Globus pallidus (tissue), 1 donor: ENCODE results near the gene CDCA4.
"Not testable (repeated sequence)": the region's sequence is repeated elsewhere in the genome, so short reads cannot be mapped to it uniquely, and the experiment has no call there.

ENCODE experiments used
- DNase-seq: peaks from one replicate; pipeline ENCODE4 v3.0.0-alpha.2; 2015; ENCODE audit warnings: low spot score

The CDCA4 gene

GRCh38 chr14:105033412-105033900, 12.6 kb upstream of the CDCA4 start:
- DNase-seq = not testable (repeated sequence)

GRCh38 chr14:105032451-105032901, 11.6 kb upstream of the CDCA4 start:
- DNase-seq = not testable (repeated sequence)

- DNase-seq = no peak
Observed at GRCh38 chr14:105030836-105031396, 10.0 kb upstream of the CDCA4 start.

- DNase-seq = no peak
Observed at GRCh38 chr14:105030194-105030593, 9.3 kb upstream of the CDCA4 start.

- no peak for DNase-seq
Observed at GRCh38 chr14:105029402-105029801, 8.5 kb upstream of the CDCA4 start.

- DNase-seq = no peak
Observed at GRCh38 chr14:105028251-105028927, 7.5 kb upstream of the CDCA4 start.

GRCh38 chr14:105027718-105028117, 6.8 kb upstream of the CDCA4 start:
- not testable (repeated sequence) for DNase-seq

- DNase-seq = no peak
Observed at GRCh38 chr14:105026802-105027563, 6.1 kb upstream of the CDCA4 start.

- DNase-seq = no peak
Observed at GRCh38 chr14:105026033-105026785, 5.3 kb upstream of the CDCA4 start.

GRCh38 chr14:105025429-105025828, 4.5 kb upstream of the CDCA4 start:
- no peak for DNase-seq

- no peak for DNase-seq
Observed at GRCh38 chr14:105023791-105024480, 3.1 kb upstream of the CDCA4 start.

GRCh38 chr14:105023144-105023543, 2.3 kb upstream of the CDCA4 start:
- DNase-seq = no peak

- DNase-seq = no peak
Observed at GRCh38 chr14:105022276-105022670, 1.4 kb upstream of the CDCA4 start.

- DNase-seq = no peak
Observed at GRCh38 chr14:105021656-105022275, 883 bp upstream of the CDCA4 start.

GRCh38 chr14:105019861-105020814, 745 bp downstream of the CDCA4 start:
- DNase-seq = no peak

GRCh38 chr14:105018414-105018813, 2.5 kb downstream of the CDCA4 start:
- no peak for DNase-seq

GRCh38 chr14:105015905-105016304, 5.0 kb downstream of the CDCA4 start:
- DNase-seq = no peak

- DNase-seq = no peak
Observed at GRCh38 chr14:105015242-105015641, 5.6 kb downstream of the CDCA4 start.

- no peak for DNase-seq
Observed at GRCh38 chr14:105014631-105015030, 6.3 kb downstream of the CDCA4 start.

GRCh38 chr14:105014032-105014431, 6.9 kb downstream of the CDCA4 start:
- no peak for DNase-seq
